Measurements from ENCODE around the gene LINC01488. TPM values are rescaled to one million over a fixed set of nuclear protein-coding genes. Genes with fewer than 3 reads are reported as not detected.

The LINC01488 gene
- total and polyA plus RNA-seq, 9 of the 15 experiments (the other 6 are each of a cell fraction or from before 2014, with no cell fraction given) = not detected

DNA sequence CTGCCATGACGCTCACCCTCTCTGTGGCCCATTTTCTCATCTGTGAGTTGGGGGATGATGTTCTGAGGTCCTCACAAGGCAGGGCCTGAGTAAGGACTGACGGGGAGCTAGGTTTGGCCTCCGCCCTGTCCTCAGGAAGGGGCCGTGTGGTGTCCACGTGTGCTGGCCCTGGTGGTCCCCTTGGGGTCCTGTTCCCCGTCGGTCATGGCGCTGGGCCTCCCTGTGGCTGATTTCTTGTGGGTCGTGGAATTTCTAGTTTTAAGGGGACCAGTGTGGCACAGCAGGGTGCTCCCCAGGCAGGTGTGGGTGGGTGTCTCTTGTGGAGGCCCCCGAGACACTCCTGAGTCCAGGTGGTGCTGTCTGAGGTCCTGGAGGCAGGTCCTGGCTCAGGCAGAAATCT lies 5.9 kb downstream of the LINC01488 start:
- H3K9ac ChIP-seq (ENCODE audit: insufficient read depth in 1 of 2, low read depth in 2 of 2, low read length in 2 of 2) = no peak overlapping the region

More for the DNA sequence above, 5.9 kb downstream of the LINC01488 start:
- in situ Hi-C loops (cut with MboI) (no loop called here), intact Hi-C loops (cut with micrococcal nuclease) (no loop called here)
- POLR2A ChIA-PET = interaction anchor here (1.0 kb wide), 1 partner anchor 46 kb away, joined by 3 read pairs; no protein-coding TSS in a partner anchor
- H3K4me1 ChIP-seq (replicated peaks in 1 of 2; ENCODE audit: control insufficient read depth in 2 of 2, insufficient read depth in 2 of 2, low read length in 2 of 2) = peaks cover 0 to 41% of the 10 kb centered on the region in 2 experiments; a peak in 2 of 5 replicates
- WGBS (ENCODE audit: insufficient coverage, low coverage, missing lambda C conversion rate) = 21% methylated on average over 10 of the region's 10 CpGs
- no peaks in the 10 kb centered on the region for H3K9me3 ChIP-seq (replicated peaks; ENCODE audit: control insufficient read depth, insufficient read depth, low read depth, low read length)
- BruUV-seq (replicated peaks) = no TSS peak
- H3K36me3 ChIP-seq (ENCODE audit: control insufficient read depth, insufficient read depth, low read length) = no peaks in the 10 kb centered on the region
- no peak for FAIRE-seq
- CTCF ChIA-PET (ENCODE audit: low intra/inter-chr PET ratio) = no interaction called here
- no peaks in the 10 kb centered on the region; the same call in 1 of the 2 replicates for H4K20me1 ChIP-seq (replicated peaks; ENCODE audit: control insufficient read depth, insufficient read depth, low read length)
- no peaks in the 10 kb centered on the region for H3K79me2 ChIP-seq (ENCODE audit: control insufficient read depth, insufficient read depth, low read length)
- H3K27me3 ChIP-seq (ENCODE audit: control insufficient read depth in 2 of 2, insufficient read depth in 2 of 2, low read length in 2 of 2) = peaks cover 20 to 88% of the 10 kb centered on the region in 2 experiments
- no peak for TF ChIP-seq NCOR1 (IDR thresholded peaks at IDR 0.05)
- TF ChIP-seq YBX1 (IDR thresholded peaks at IDR 0.05) = no peak
- no peak for TF ChIP-seq MYC (IDR thresholded peaks at IDR 0.05; ENCODE audit: low read depth, low read length)
- no peak for TF ChIP-seq MYC (CRISPR knock-in tag; IDR thresholded peaks at IDR 0.05; ENCODE audit: borderline replicate concordance, low read depth)
- no peak for TF ChIP-seq NCOA1 (IDR thresholded peaks at IDR 0.05; ENCODE audit: low read depth)
- TF ChIP-seq ZBTB12 (CRISPR knock-in tag; IDR thresholded peaks at IDR 0.05) = no peak
- TF ChIP-seq TAF7 (tag; IDR thresholded peaks at IDR 0.05) = no peak
- TF ChIP-seq SP2 (IDR thresholded peaks at IDR 0.05; ENCODE audit: extremely low read depth, low read depth, low read length, poor library complexity, severe bottlenecking) = no peak
- TF ChIP-seq, protein P1, sequence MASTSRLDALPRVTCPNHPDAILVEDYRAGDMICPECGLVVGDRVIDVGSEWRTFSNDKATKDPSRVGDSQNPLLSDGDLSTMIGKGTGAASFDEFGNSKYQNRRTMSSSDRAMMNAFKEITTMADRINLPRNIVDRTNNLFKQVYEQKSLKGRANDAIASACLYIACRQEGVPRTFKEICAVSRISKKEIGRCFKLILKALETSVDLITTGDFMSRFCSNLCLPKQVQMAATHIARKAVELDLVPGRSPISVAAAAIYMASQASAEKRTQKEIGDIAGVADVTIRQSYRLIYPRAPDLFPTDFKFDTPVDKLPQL (IDR thresholded peaks at IDR 0.05; ENCODE audit: extremely low read depth, insufficient read length) = no peak
- TF ChIP-seq ZNF165 (CRISPR knock-in tag; IDR thresholded peaks at IDR 0.05; ENCODE audit: borderline replicate concordance) = no peak
- TF ChIP-seq ARHGAP35 (IDR thresholded peaks at IDR 0.05; ENCODE audit: partially characterized antibody) = no peak
- no peak for TF ChIP-seq TRIM24 (IDR thresholded peaks at IDR 0.05)
- no peak overlapping the region for H3K4me2 ChIP-seq (ENCODE audit: insufficient read depth, low read length)
- H2AFZ ChIP-seq (ENCODE audit: low read depth, low read length) = no peak overlapping the region
- H3K27ac ChIP-seq (ENCODE audit: extremely low read depth, low read depth, low read length) = no peak overlapping the region
- no peak overlapping the region for H3K4me3 ChIP-seq
- no peaks in the 10 kb centered on the region for H3K9me1 ChIP-seq (ENCODE audit: control insufficient read depth, insufficient read depth, low read length)
- no peak for ATAC-seq
- no peak for DNase-seq (ENCODE audit: extremely low read depth in 1 of 4, low spot score in 3 of 4)

All from K562 (cell line).